ENCODE results near the gene CRAMP1. TPM values are rescaled to one million over a fixed set of nuclear protein-coding genes. Genes with fewer than 3 reads are reported as not detected.

Gene CRAMP1, protein sequence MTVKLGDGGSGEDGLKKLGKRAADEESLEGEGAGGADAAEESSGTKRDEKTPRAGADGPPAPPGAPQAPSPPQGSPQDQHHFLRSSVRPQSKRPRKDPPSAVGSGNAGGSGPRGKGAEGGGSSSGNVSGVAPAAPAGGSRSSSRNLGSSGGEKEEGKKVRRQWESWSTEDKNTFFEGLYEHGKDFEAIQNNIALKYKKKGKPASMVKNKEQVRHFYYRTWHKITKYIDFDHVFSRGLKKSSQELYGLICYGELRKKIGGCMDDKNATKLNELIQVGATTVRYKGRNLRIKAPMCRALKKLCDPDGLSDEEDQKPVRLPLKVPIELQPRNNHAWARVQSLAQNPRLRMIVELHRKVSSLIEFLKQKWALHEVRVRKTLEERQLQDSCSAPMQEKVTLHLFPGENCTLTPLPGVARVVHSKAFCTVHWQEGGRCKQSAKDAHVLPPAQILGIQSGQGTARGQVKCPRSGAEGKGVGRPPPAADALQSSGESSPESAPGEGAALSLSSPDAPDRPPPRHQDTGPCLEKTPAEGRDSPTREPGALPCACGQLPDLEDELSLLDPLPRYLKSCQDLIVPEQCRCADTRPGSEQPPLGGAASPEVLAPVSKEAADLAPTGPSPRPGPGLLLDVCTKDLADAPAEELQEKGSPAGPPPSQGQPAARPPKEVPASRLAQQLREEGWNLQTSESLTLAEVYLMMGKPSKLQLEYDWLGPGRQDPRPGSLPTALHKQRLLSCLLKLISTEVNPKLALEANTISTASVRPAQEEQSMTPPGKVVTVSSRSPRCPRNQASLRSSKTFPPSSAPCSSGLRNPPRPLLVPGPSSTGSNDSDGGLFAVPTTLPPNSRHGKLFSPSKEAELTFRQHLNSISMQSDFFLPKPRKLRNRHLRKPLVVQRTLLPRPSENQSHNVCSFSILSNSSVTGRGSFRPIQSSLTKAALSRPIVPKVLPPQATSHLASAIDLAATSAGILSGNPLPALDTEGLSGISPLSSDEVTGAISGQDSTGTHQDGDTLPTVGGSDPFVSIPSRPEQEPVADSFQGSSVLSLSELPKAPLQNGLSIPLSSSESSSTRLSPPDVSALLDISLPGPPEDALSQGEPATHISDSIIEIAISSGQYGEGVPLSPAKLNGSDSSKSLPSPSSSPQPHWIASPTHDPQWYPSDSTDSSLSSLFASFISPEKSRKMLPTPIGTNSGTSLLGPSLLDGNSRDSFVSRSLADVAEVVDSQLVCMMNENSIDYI (N-terminal part only)
- 10 to 100 TPM in 6 of 9 donors, 1 to 10 TPM in 3; 7.5 to 16.9 (median 10.7) TPM for total RNA-seq
- polyA plus RNA-seq, result 1 to 10 TPM; 6.2 to 7.9 TPM
- long read RNA-seq, donor 1, partial matches to known transcripts, result 2 of 2 reads
- long read RNA-seq, donor 1, other reads (novel, unspliced or antisense), result 0 of 2 reads
- long read RNA-seq, donor 2, partial matches to known transcripts, result 6 of 8 reads
- long read RNA-seq, donor 2, other reads (novel, unspliced or antisense), result 2 of 8 reads
- long read RNA-seq, donor 3, partial matches to known transcripts, result 1 of 2 reads
- long read RNA-seq, donor 3, other reads (novel, unspliced or antisense), result 1 of 2 reads

DNA sequence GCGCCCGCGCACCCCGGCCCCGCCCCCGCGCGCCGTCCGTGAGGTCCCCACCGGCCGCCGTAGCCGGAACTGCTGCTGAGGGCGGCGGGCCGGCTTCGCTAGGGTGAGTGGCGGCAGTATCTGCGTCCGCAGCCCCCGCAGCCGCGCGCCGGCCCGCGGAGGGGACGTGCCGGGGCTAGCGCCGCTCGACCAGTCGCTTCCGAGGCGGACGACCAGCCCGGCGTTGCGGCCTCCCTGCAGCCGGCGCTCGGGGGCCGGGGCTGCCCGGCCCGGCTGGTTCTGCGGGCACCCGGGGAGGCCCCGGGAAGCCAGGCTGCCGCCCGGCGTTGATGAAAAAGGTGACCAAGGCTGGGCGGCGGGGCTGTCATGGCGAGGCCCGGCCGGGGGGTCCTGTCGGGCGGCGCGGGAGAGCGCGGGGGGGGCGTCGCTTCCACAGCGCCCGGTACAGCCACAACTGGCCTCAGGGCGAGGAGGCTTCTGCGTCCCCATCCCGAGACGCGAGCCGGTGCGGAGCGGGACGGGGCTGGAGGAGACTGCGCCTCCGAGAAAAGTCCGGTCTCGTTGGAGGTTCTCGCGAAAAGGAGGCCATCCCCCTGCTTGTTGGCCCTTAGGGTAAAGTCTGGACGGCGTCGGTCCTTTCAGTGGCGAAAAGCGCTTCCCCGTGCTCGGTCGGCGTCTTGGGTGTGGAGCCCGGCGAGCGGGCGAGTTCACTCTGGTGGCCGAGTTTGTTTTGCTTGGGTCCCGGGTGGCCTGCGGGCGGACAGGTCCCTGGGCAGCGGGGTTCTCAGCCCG is at the start of gene CRAMP1:
CRAMP1 (plus strand) TSS at position 41 of the 792 bp plus-strand sequence. CDS start 2,280 bp downstream, outside the sequence.
- peak within 1 kb of the TSS; percentile 58 to 92 (median 83) for H3K27ac ChIP-seq
- no peaks in the 10 kb centered on the region for H3K27me3 ChIP-seq
- DNase-seq (peak in 2 of 5 donors; percentile 40 to 70), ATAC-seq (no peak)
- intact Hi-C loops (cut with DNase I), result loop anchor here in 9 of 10 donors (1.0 to 10.0 kb wide), 13 partner anchors 60 to 190 kb away; partner anchors contain the start of genes TELO2 (in 7 of the 9), MAPK8IP3 (in 3 of the 9), EME2 (in 1 of the 9) and MRPS34 (in 1 of the 9)
- H3K4me3 ChIP-seq, result peak within 1 kb of the TSS; percentile 69 to 96 (median 89)
- no peaks in the 10 kb centered on the region for H3K9me3 ChIP-seq
- peaks cover 0 to 17% (median 10%) of the 10 kb centered on the region in 9 donors for H3K36me3 ChIP-seq
- H3K4me1 ChIP-seq, result peaks cover 5 to 57% (median 46%) of the 10 kb centered on the region in 12 donors
- WGBS, 4 donors, result 0 to 1% (median 0%) methylated on average over 29 to 101 of the region's 101 CpGs
- TF ChIP-seq, protein P1, sequence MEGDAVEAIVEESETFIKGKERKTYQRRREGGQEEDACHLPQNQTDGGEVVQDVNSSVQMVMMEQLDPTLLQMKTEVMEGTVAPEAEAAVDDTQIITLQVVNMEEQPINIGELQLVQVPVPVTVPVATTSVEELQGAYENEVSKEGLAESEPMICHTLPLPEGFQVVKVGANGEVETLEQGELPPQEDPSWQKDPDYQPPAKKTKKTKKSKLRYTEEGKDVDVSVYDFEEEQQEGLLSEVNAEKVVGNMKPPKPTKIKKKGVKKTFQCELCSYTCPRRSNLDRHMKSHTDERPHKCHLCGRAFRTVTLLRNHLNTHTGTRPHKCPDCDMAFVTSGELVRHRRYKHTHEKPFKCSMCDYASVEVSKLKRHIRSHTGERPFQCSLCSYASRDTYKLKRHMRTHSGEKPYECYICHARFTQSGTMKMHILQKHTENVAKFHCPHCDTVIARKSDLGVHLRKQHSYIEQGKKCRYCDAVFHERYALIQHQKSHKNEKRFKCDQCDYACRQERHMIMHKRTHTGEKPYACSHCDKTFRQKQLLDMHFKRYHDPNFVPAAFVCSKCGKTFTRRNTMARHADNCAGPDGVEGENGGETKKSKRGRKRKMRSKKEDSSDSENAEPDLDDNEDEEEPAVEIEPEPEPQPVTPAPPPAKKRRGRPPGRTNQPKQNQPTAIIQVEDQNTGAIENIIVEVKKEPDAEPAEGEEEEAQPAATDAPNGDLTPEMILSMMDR (IDR thresholded peaks at IDR 0.05), result no peak
- peak; percentile 25 to 46 for TF ChIP-seq POLR2A (IDR thresholded peaks at IDR 0.05)

DNA sequence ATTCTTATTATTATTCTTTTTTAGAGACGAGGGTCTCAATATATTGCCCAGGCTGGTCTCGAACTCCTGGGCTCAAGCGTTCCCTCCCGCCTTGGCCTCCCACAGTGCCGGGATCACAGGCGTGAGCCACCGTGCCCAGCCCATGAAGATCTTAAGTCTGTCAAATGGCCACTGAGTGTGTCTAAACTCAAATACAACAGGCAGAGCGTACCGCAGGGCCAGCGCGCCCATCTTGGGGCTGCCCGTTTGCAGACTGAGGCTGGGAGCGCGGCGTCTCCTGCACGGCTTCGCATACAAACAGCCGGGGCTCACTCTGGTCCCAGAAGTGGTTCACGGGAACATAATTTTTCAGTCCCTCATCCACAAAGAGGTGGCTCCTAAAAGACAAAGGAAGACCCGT is 48.4 kb upstream of the CRAMP1 start:
- no peaks in the 10 kb centered on the region for H3K27me3 ChIP-seq
- DNase-seq (no peak), ATAC-seq (no peak)
- H3K4me1 ChIP-seq, result peaks cover 0 to 15% (median 0%) of the 10 kb centered on the region in 12 donors
- H3K36me3 ChIP-seq, result peaks cover 0 to 52% (median 23%) of the 10 kb centered on the region in 9 donors
- H3K27ac ChIP-seq, result no peak overlapping the region
- no peak overlapping the region for H3K4me3 ChIP-seq
- no peaks in the 10 kb centered on the region for H3K9me3 ChIP-seq
- intact Hi-C loops (cut with DNase I), result loop anchor here in 4 of 10 donors (5.0 to 10.0 kb wide), 3 partner anchors 69 to 139 kb away; partner anchors contain the start of genes TELO2 (in 4 of the 4) and UQCC4 (in 1 of the 4)
- TF ChIP-seq, protein P1 (IDR thresholded peaks at IDR 0.05), result no peak
- no peak for TF ChIP-seq POLR2A (IDR thresholded peaks at IDR 0.05)
- WGBS, 4 donors, result 96 to 97% (median 97%) methylated on average over 20 of the region's 20 CpGs

DNA sequence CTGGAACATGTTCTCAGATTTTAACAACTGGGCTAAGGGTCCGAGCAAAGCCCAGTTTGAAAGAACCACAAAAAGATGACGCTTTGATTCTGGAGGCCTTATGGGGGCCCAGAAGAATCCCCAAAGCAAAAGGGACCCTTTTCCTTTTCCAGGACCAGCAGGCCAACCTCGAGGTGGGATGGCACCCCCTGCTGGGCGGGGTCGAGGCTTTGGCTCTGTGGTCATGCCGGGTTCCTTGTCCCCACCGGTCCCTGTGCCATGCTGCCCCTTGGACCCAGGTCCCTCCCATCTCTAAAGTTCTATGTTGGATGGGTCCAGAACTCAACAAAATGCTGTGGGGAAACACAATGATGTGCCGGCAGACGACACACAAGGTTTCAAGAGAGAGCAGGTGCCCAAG is 47.8 kb upstream of the CRAMP1 start:
- 73 to 79% (median 75%) methylated on average over 8 to 9 of the region's 9 CpGs for WGBS, 4 donors
- DNase-seq (no peak), ATAC-seq (no peak)
- intact Hi-C loops (cut with DNase I), result loop anchor here in 4 of 10 donors (5.0 to 10.0 kb wide), 3 partner anchors 70 to 140 kb away; partner anchors contain the start of genes TELO2 (in 4 of the 4) and UQCC4 (in 1 of the 4)
- H3K4me1 ChIP-seq, result peaks cover 0 to 15% (median 0%) of the 10 kb centered on the region in 12 donors
- no peaks in the 10 kb centered on the region for H3K9me3 ChIP-seq
- no peaks in the 10 kb centered on the region for H3K27me3 ChIP-seq
- H3K27ac ChIP-seq, result no peak overlapping the region
- H3K36me3 ChIP-seq, result peaks cover 0 to 48% (median 20%) of the 10 kb centered on the region in 9 donors
- no peak overlapping the region for H3K4me3 ChIP-seq
- TF ChIP-seq POLR2A (IDR thresholded peaks at IDR 0.05), result no peak
- TF ChIP-seq, protein P1 (IDR thresholded peaks at IDR 0.05), result peak in 11 of 12 donors; percentile 18 to 58 (median 39)
